ENCODE data around the gene MRPS9. TPM values are rescaled to one million over a fixed set of nuclear protein-coding genes. Genes with fewer than 3 reads are reported as not detected.

Gene MRPS9
- polyA plus RNA-seq, 2 donors = 17.8 to 25.0 TPM

GRCh38 chr2:105129722-105130232 is 91.9 kb downstream of the MRPS9 start:
- Histone ChIP-seq H3K9me3 (ENCODE audit: control insufficient read depth in 2 of 2, insufficient read depth in 1 of 2, low read depth in 1 of 2, low read length in 1 of 2) (no peaks in the 10 kb centered on the region), H3K36me3 (ENCODE audit: control insufficient read depth in 2 of 2, insufficient read depth in 2 of 2, low read length in 1 of 2) (no peaks in the 10 kb centered on the region), H3K27ac (ENCODE audit: low read depth in 2 of 2, low read length in 1 of 2) (no peak overlapping the region), H3K27me3 (ENCODE audit: control insufficient read depth in 1 of 2, insufficient read depth in 2 of 2, low read length in 2 of 2) (no peaks in the 10 kb centered on the region), H3K4me1 (ENCODE audit: control insufficient read depth in 2 of 2, insufficient read depth in 2 of 2, low read length in 1 of 2) (no peaks in the 10 kb centered on the region), H3K4me3 (ENCODE audit: low read depth in 1 of 2, low read length in 2 of 2) (no peak overlapping the region)
- WGBS, 2 donors = 81 to 85% methylated on average over 5 of the region's 5 CpGs

- H3K36me3 ChIP-seq (ENCODE audit: control insufficient read depth in 2 of 2, insufficient read depth in 2 of 2, low read length in 1 of 2) = no peaks in the 10 kb centered on the region
- H3K27me3 ChIP-seq (ENCODE audit: control insufficient read depth in 1 of 2, insufficient read depth in 2 of 2, low read length in 2 of 2) = no peaks in the 10 kb centered on the region
- no peaks in the 10 kb centered on the region for H3K4me1 ChIP-seq (ENCODE audit: control insufficient read depth in 2 of 2, insufficient read depth in 2 of 2, low read length in 1 of 2)
- H3K4me3 ChIP-seq (ENCODE audit: low read depth in 1 of 2, low read length in 2 of 2) = no peak overlapping the region
- no peak overlapping the region for H3K27ac ChIP-seq (ENCODE audit: low read depth in 2 of 2, low read length in 1 of 2)
- no peaks in the 10 kb centered on the region for H3K9me3 ChIP-seq (ENCODE audit: control insufficient read depth in 2 of 2, insufficient read depth in 1 of 2, low read depth in 1 of 2, low read length in 1 of 2)
Measured at GRCh38 chr2:105130546-105130945, 92.7 kb downstream of the MRPS9 start.

GRCh38 chr2:105134081-105134480 is 96.2 kb downstream of the MRPS9 start:
- no peaks in the 10 kb centered on the region for H3K4me1 ChIP-seq (ENCODE audit: control insufficient read depth in 2 of 2, insufficient read depth in 2 of 2, low read length in 1 of 2)
- no peaks in the 10 kb centered on the region for H3K36me3 ChIP-seq (ENCODE audit: control insufficient read depth in 2 of 2, insufficient read depth in 2 of 2, low read length in 1 of 2)
- no peaks in the 10 kb centered on the region for H3K27me3 ChIP-seq (ENCODE audit: control insufficient read depth in 1 of 2, insufficient read depth in 2 of 2, low read length in 2 of 2)
- H3K4me3 ChIP-seq (ENCODE audit: low read depth in 1 of 2, low read length in 2 of 2) = no peak overlapping the region
- no peak overlapping the region for H3K27ac ChIP-seq (ENCODE audit: low read depth in 2 of 2, low read length in 1 of 2)
- 70 to 72% methylated on average over 3 of the region's 3 CpGs for WGBS, 2 donors
- no peaks in the 10 kb centered on the region for H3K9me3 ChIP-seq (ENCODE audit: control insufficient read depth in 2 of 2, insufficient read depth in 1 of 2, low read depth in 1 of 2, low read length in 1 of 2)

- Histone ChIP-seq H3K4me3 (ENCODE audit: low read depth in 1 of 2, low read length in 2 of 2) (no peak overlapping the region), H3K27me3 (ENCODE audit: control insufficient read depth in 1 of 2, insufficient read depth in 2 of 2, low read length in 2 of 2) (no peaks in the 10 kb centered on the region), H3K9me3 (ENCODE audit: control insufficient read depth in 2 of 2, insufficient read depth in 1 of 2, low read depth in 1 of 2, low read length in 1 of 2) (no peaks in the 10 kb centered on the region), H3K27ac (ENCODE audit: low read depth in 2 of 2, low read length in 1 of 2) (no peak overlapping the region), H3K4me1 (ENCODE audit: control insufficient read depth in 2 of 2, insufficient read depth in 2 of 2, low read length in 1 of 2) (no peaks in the 10 kb centered on the region), H3K36me3 (ENCODE audit: control insufficient read depth in 2 of 2, insufficient read depth in 2 of 2, low read length in 1 of 2) (no peaks in the 10 kb centered on the region)
- WGBS, 2 donors = 85 to 86% methylated on average over 6 of the region's 6 CpGs
Measured at GRCh38 chr2:105135436-105135835, 97.6 kb downstream of the MRPS9 start.

- Histone ChIP-seq H3K36me3 (ENCODE audit: control insufficient read depth in 2 of 2, insufficient read depth in 2 of 2, low read length in 1 of 2) (no peaks in the 10 kb centered on the region), H3K4me3 (ENCODE audit: low read depth in 1 of 2, low read length in 2 of 2) (no peak overlapping the region), H3K9me3 (ENCODE audit: control insufficient read depth in 2 of 2, insufficient read depth in 1 of 2, low read depth in 1 of 2, low read length in 1 of 2) (no peaks in the 10 kb centered on the region), H3K27me3 (ENCODE audit: control insufficient read depth in 1 of 2, insufficient read depth in 2 of 2, low read length in 2 of 2) (no peaks in the 10 kb centered on the region), H3K4me1 (ENCODE audit: control insufficient read depth in 2 of 2, insufficient read depth in 2 of 2, low read length in 1 of 2) (no peaks in the 10 kb centered on the region), H3K27ac (ENCODE audit: low read depth in 2 of 2, low read length in 1 of 2) (no peak overlapping the region)
- WGBS, 2 donors = 81% methylated on average over 4 of the region's 4 CpGs
Measured at GRCh38 chr2:105136394-105136793, 98.5 kb downstream of the MRPS9 start.

GRCh38 chr2:105138643-105139042 is 100.8 kb downstream of the MRPS9 start:
- Histone ChIP-seq H3K4me1 (ENCODE audit: control insufficient read depth in 2 of 2, insufficient read depth in 2 of 2, low read length in 1 of 2) (peaks cover 0 to 5% of the 10 kb centered on the region in 2 donors), H3K9me3 (ENCODE audit: control insufficient read depth in 2 of 2, insufficient read depth in 1 of 2, low read depth in 1 of 2, low read length in 1 of 2) (no peaks in the 10 kb centered on the region), H3K4me3 (ENCODE audit: low read depth in 1 of 2, low read length in 2 of 2) (no peak overlapping the region), H3K27ac (ENCODE audit: low read depth in 2 of 2, low read length in 1 of 2) (no peak overlapping the region), H3K27me3 (ENCODE audit: control insufficient read depth in 1 of 2, insufficient read depth in 2 of 2, low read length in 2 of 2) (no peaks in the 10 kb centered on the region), H3K36me3 (ENCODE audit: control insufficient read depth in 2 of 2, insufficient read depth in 2 of 2, low read length in 1 of 2) (no peaks in the 10 kb centered on the region)
- WGBS, 2 donors = 74 to 78% methylated on average over 5 of the region's 5 CpGs

GRCh38 chr2:105139556-105140239 is 101.8 kb downstream of the MRPS9 start:
- Histone ChIP-seq H3K36me3 (ENCODE audit: control insufficient read depth in 2 of 2, insufficient read depth in 2 of 2, low read length in 1 of 2) (no peaks in the 10 kb centered on the region), H3K9me3 (ENCODE audit: control insufficient read depth in 2 of 2, insufficient read depth in 1 of 2, low read depth in 1 of 2, low read length in 1 of 2) (no peaks in the 10 kb centered on the region), H3K27ac (ENCODE audit: low read depth in 2 of 2, low read length in 1 of 2) (no peak overlapping the region), H3K4me3 (ENCODE audit: low read depth in 1 of 2, low read length in 2 of 2) (no peak overlapping the region), H3K27me3 (ENCODE audit: control insufficient read depth in 1 of 2, insufficient read depth in 2 of 2, low read length in 2 of 2) (no peaks in the 10 kb centered on the region), H3K4me1 (ENCODE audit: control insufficient read depth in 2 of 2, insufficient read depth in 2 of 2, low read length in 1 of 2) (peaks cover 0 to 9% of the 10 kb centered on the region in 2 donors)
- WGBS, 2 donors = 70 to 75% methylated on average over 6 of the region's 6 CpGs

- Histone ChIP-seq H3K27me3 (ENCODE audit: control insufficient read depth in 1 of 2, insufficient read depth in 2 of 2, low read length in 2 of 2) (no peaks in the 10 kb centered on the region), H3K27ac (ENCODE audit: low read depth in 2 of 2, low read length in 1 of 2) (no peak overlapping the region), H3K4me1 (ENCODE audit: control insufficient read depth in 2 of 2, insufficient read depth in 2 of 2, low read length in 1 of 2) (peaks cover 2 to 9% of the 10 kb centered on the region in 2 donors), H3K9me3 (ENCODE audit: control insufficient read depth in 2 of 2, insufficient read depth in 1 of 2, low read depth in 1 of 2, low read length in 1 of 2) (no peaks in the 10 kb centered on the region), H3K4me3 (ENCODE audit: low read depth in 1 of 2, low read length in 2 of 2) (no peak overlapping the region), H3K36me3 (ENCODE audit: control insufficient read depth in 2 of 2, insufficient read depth in 2 of 2, low read length in 1 of 2) (no peaks in the 10 kb centered on the region)
- 79 to 88% methylated on average over 1 of the region's 1 CpG for WGBS, 2 donors
Measured at GRCh38 chr2:105140240-105140568, 102.3 kb downstream of the MRPS9 start.

GRCh38 chr2:105141099-105141614 is 103.3 kb downstream of the MRPS9 start:
- no peak overlapping the region for H3K27ac ChIP-seq (ENCODE audit: low read depth in 2 of 2, low read length in 1 of 2)
- WGBS, 2 donors = 81 to 85% methylated on average over 4 of the region's 4 CpGs
- H3K36me3 ChIP-seq (ENCODE audit: control insufficient read depth in 2 of 2, insufficient read depth in 2 of 2, low read length in 1 of 2) = no peaks in the 10 kb centered on the region
- H3K4me1 ChIP-seq (ENCODE audit: control insufficient read depth in 2 of 2, insufficient read depth in 2 of 2, low read length in 1 of 2) = peaks cover 2 to 9% of the 10 kb centered on the region in 2 donors
- no peaks in the 10 kb centered on the region for H3K27me3 ChIP-seq (ENCODE audit: control insufficient read depth in 1 of 2, insufficient read depth in 2 of 2, low read length in 2 of 2)
- H3K9me3 ChIP-seq (ENCODE audit: control insufficient read depth in 2 of 2, insufficient read depth in 1 of 2, low read depth in 1 of 2, low read length in 1 of 2) = no peaks in the 10 kb centered on the region
- no peak overlapping the region for H3K4me3 ChIP-seq (ENCODE audit: low read depth in 1 of 2, low read length in 2 of 2)

GRCh38 chr2:105142239-105142638 is 104.4 kb downstream of the MRPS9 start:
- no peaks in the 10 kb centered on the region for H3K27me3 ChIP-seq (ENCODE audit: control insufficient read depth in 1 of 2, insufficient read depth in 2 of 2, low read length in 2 of 2)
- H3K4me1 ChIP-seq (ENCODE audit: control insufficient read depth in 2 of 2, insufficient read depth in 2 of 2, low read length in 1 of 2) = peaks cover 2 to 9% of the 10 kb centered on the region in 2 donors
- H3K27ac ChIP-seq (ENCODE audit: low read depth in 2 of 2, low read length in 1 of 2) = no peak overlapping the region
- no peak overlapping the region for H3K4me3 ChIP-seq (ENCODE audit: low read depth in 1 of 2, low read length in 2 of 2)
- 80 to 85% methylated on average over 5 of the region's 5 CpGs for WGBS, 2 donors
- no peaks in the 10 kb centered on the region for H3K9me3 ChIP-seq (ENCODE audit: control insufficient read depth in 2 of 2, insufficient read depth in 1 of 2, low read depth in 1 of 2, low read length in 1 of 2)
- H3K36me3 ChIP-seq (ENCODE audit: control insufficient read depth in 2 of 2, insufficient read depth in 2 of 2, low read length in 1 of 2) = no peaks in the 10 kb centered on the region

Data from esophagus (tissue), 2 donors.